ENCODE results near the gene EFHD2. TPM values are rescaled to one million over a fixed set of nuclear protein-coding genes. Genes with fewer than 3 reads are reported as not detected.

The EFHD2 gene
- total and polyA plus RNA-seq, 2 donors = 16.9 to 50.9 TPM

- H3K4me1 ChIP-seq (ENCODE audit: insufficient read depth) = no peaks in the 10 kb centered on the region
- no peak overlapping the region for H3K27ac ChIP-seq (ENCODE audit: low read depth)
- 94% methylated on average over 14 of the region's 14 CpGs for WGBS
- no peak overlapping the region for H3K4me3 ChIP-seq (ENCODE audit: low read depth, low read length)
- H3K36me3 ChIP-seq (ENCODE audit: insufficient read depth) = no peaks in the 10 kb centered on the region
- no peak for DNase-seq (ENCODE audit: extremely low spot score)
Measured at GRCh38 chr1:15439325-15439724, 29.6 kb downstream of the EFHD2 start.

GRCh38 chr1:15440357-15440756, 30.7 kb downstream of the EFHD2 start:
- WGBS = 94% methylated on average over 13 of the region's 13 CpGs
- no peak overlapping the region for H3K4me3 ChIP-seq (ENCODE audit: low read depth, low read length)
- H3K27ac ChIP-seq (ENCODE audit: low read depth) = no peak overlapping the region
- no peaks in the 10 kb centered on the region for H3K36me3 ChIP-seq (ENCODE audit: insufficient read depth)
- no peak for DNase-seq (ENCODE audit: extremely low spot score)
- no peaks in the 10 kb centered on the region for H3K4me1 ChIP-seq (ENCODE audit: insufficient read depth)

GRCh38 chr1:15441247-15441646, 31.6 kb downstream of the EFHD2 start:
- no peaks in the 10 kb centered on the region for H3K36me3 ChIP-seq (ENCODE audit: insufficient read depth)
- DNase-seq (ENCODE audit: extremely low spot score) = no peak
- H3K4me3 ChIP-seq (ENCODE audit: low read depth, low read length) = no peak overlapping the region
- 88% methylated on average over 6 of the region's 6 CpGs for WGBS
- H3K27ac ChIP-seq (ENCODE audit: low read depth) = no peak overlapping the region
- H3K4me1 ChIP-seq (ENCODE audit: insufficient read depth) = no peaks in the 10 kb centered on the region

GRCh38 chr1:15442119-15442518, 32.4 kb downstream of the EFHD2 start:
- H3K4me3 ChIP-seq (ENCODE audit: low read depth, low read length) = no peak overlapping the region

GRCh38 chr1:15442759-15443158, 33.1 kb downstream of the EFHD2 start:
- no peak for DNase-seq (ENCODE audit: extremely low spot score)

More at GRCh38 chr1:15442119-15442518, 32.4 kb downstream of the EFHD2 start:
- WGBS = 92% methylated on average over 8 of the region's 8 CpGs
- no peak for DNase-seq (ENCODE audit: extremely low spot score)
- no peaks in the 10 kb centered on the region for H3K4me1 ChIP-seq (ENCODE audit: insufficient read depth)
- no peak overlapping the region for H3K27ac ChIP-seq (ENCODE audit: low read depth)
- H3K36me3 ChIP-seq (ENCODE audit: insufficient read depth) = no peaks in the 10 kb centered on the region

GRCh38 chr1:15443281-15443680, 33.6 kb downstream of the EFHD2 start:
- Histone ChIP-seq H3K4me3 (ENCODE audit: low read depth, low read length) (no peak overlapping the region), H3K36me3 (ENCODE audit: insufficient read depth) (no peaks in the 10 kb centered on the region), H3K27ac (ENCODE audit: low read depth) (no peak overlapping the region), H3K4me1 (ENCODE audit: insufficient read depth) (no peaks in the 10 kb centered on the region)
- 71% methylated on average over 5 of the region's 5 CpGs for WGBS
- no peak for DNase-seq (ENCODE audit: extremely low spot score)

More at GRCh38 chr1:15442759-15443158, 33.1 kb downstream of the EFHD2 start:
- no peaks in the 10 kb centered on the region for H3K4me1 ChIP-seq (ENCODE audit: insufficient read depth)
- no peak overlapping the region for H3K4me3 ChIP-seq (ENCODE audit: low read depth, low read length)
- no peak overlapping the region for H3K27ac ChIP-seq (ENCODE audit: low read depth)
- 87% methylated on average over 5 of the region's 5 CpGs for WGBS
- no peaks in the 10 kb centered on the region for H3K36me3 ChIP-seq (ENCODE audit: insufficient read depth)

- no peak for DNase-seq (ENCODE audit: extremely low spot score)
- H3K4me3 ChIP-seq (ENCODE audit: low read depth, low read length) = no peak overlapping the region
- H3K36me3 ChIP-seq (ENCODE audit: insufficient read depth) = no peaks in the 10 kb centered on the region
- no peaks in the 10 kb centered on the region for H3K4me1 ChIP-seq (ENCODE audit: insufficient read depth)
- 73% methylated on average over 17 of the region's 17 CpGs for WGBS
- H3K27ac ChIP-seq (ENCODE audit: low read depth) = no peak overlapping the region
Measured at GRCh38 chr1:15444468-15445389, 35.0 kb downstream of the EFHD2 start.

- no peak overlapping the region for H3K27ac ChIP-seq (ENCODE audit: low read depth)
- no peak overlapping the region for H3K4me3 ChIP-seq (ENCODE audit: low read depth, low read length)
- H3K4me1 ChIP-seq (ENCODE audit: insufficient read depth) = no peaks in the 10 kb centered on the region
- 89% methylated on average over 14 of the region's 14 CpGs for WGBS
- DNase-seq (ENCODE audit: extremely low spot score) = no peak
- H3K36me3 ChIP-seq (ENCODE audit: insufficient read depth) = no peaks in the 10 kb centered on the region
Measured at GRCh38 chr1:15445390-15446122, 35.9 kb downstream of the EFHD2 start.

- whole genome bisulfite sequencing = 83% methylated on average over 4 of the region's 4 CpGs
- Histone ChIP-seq H3K27ac (ENCODE audit: low read depth) (no peak overlapping the region), H3K4me3 (ENCODE audit: low read depth, low read length) (no peak overlapping the region), H3K4me1 (ENCODE audit: insufficient read depth) (no peaks in the 10 kb centered on the region), H3K36me3 (ENCODE audit: insufficient read depth) (no peaks in the 10 kb centered on the region)
- DNase-seq (ENCODE audit: extremely low spot score) = no peak
Measured at GRCh38 chr1:15446212-15446611, 36.5 kb downstream of the EFHD2 start.

- Histone ChIP-seq H3K4me1 (ENCODE audit: insufficient read depth) (no peaks in the 10 kb centered on the region), H3K4me3 (ENCODE audit: low read depth, low read length) (no peak overlapping the region), H3K27ac (ENCODE audit: low read depth) (no peak overlapping the region), H3K36me3 (ENCODE audit: insufficient read depth) (no peaks in the 10 kb centered on the region)
- no peak for DNase-seq (ENCODE audit: extremely low spot score)
- 94% methylated on average over 3 of the region's 3 CpGs for WGBS
Measured at GRCh38 chr1:15448877-15449462, 39.3 kb downstream of the EFHD2 start.

- H3K4me3 ChIP-seq (ENCODE audit: low read depth, low read length) = no peak overlapping the region
- no peaks in the 10 kb centered on the region for H3K36me3 ChIP-seq (ENCODE audit: insufficient read depth)
- 80% methylated on average over 3 of the region's 3 CpGs for WGBS
- no peak for DNase-seq (ENCODE audit: extremely low spot score)
- H3K4me1 ChIP-seq (ENCODE audit: insufficient read depth) = no peaks in the 10 kb centered on the region
- no peak overlapping the region for H3K27ac ChIP-seq (ENCODE audit: low read depth)
Measured at GRCh38 chr1:15449567-15449966, 39.9 kb downstream of the EFHD2 start.

GRCh38 chr1:15451014-15451722, 41.5 kb downstream of the EFHD2 start:
- 95% methylated on average over 6 of the region's 6 CpGs for WGBS
- no peak for DNase-seq (ENCODE audit: extremely low spot score)
- Histone ChIP-seq H3K4me1 (ENCODE audit: insufficient read depth) (no peaks in the 10 kb centered on the region), H3K27ac (ENCODE audit: low read depth) (no peak overlapping the region), H3K36me3 (ENCODE audit: insufficient read depth) (no peaks in the 10 kb centered on the region), H3K4me3 (ENCODE audit: low read depth, low read length) (no peak overlapping the region)

GRCh38 chr1:15452216-15452615, 42.5 kb downstream of the EFHD2 start:
- Histone ChIP-seq H3K4me3 (ENCODE audit: low read depth, low read length) (no peak overlapping the region), H3K27ac (ENCODE audit: low read depth) (no peak overlapping the region), H3K36me3 (ENCODE audit: insufficient read depth) (no peaks in the 10 kb centered on the region), H3K4me1 (ENCODE audit: insufficient read depth) (no peaks in the 10 kb centered on the region)
- WGBS = 92% methylated on average over 1 of the region's 1 CpG
- DNase-seq (ENCODE audit: extremely low spot score) = no peak
